ENCODE measurements around the gene RINL.

DNA sequence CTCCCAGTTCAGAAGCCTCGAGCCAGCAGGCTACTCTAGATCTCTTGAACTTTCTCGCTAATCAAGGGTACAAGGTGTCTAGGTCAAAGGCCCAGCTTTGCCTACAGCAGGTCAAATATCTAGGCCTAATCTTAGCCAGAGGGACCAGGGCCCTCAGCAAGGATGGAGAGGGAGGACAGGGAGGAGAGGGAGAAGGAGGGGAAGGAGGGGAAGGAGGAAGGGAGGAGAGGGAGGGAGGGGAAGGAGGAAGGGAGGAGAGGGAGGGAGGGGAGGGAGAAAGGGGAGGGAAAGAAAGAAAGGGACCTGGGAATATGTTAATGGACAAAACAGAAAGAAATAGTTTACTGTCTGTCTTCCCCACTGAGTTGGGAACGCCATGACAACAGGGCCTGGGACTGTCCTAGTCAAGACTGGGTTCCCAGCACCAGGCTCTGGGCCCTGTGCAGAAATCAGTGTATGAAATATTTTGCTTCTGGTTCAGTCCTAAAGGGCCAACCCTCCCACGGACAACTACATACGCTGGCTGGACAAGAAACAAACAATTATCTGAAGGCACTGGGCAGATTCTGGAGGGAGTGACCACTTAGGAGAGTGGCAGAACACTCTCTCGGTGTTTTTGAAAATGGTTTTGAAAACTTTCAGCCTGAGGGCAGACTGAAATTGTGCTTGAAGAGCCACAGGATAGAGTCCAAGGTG, 51.1 kb downstream of the RINL start:
- TF ChIP-seq EZH2 (IDR thresholded peaks at IDR 0.05; ENCODE audit: borderline replicate concordance, low read depth, low read length, poor library complexity, severe bottlenecking) = no peak
- TF ChIP-seq, protein P1, sequence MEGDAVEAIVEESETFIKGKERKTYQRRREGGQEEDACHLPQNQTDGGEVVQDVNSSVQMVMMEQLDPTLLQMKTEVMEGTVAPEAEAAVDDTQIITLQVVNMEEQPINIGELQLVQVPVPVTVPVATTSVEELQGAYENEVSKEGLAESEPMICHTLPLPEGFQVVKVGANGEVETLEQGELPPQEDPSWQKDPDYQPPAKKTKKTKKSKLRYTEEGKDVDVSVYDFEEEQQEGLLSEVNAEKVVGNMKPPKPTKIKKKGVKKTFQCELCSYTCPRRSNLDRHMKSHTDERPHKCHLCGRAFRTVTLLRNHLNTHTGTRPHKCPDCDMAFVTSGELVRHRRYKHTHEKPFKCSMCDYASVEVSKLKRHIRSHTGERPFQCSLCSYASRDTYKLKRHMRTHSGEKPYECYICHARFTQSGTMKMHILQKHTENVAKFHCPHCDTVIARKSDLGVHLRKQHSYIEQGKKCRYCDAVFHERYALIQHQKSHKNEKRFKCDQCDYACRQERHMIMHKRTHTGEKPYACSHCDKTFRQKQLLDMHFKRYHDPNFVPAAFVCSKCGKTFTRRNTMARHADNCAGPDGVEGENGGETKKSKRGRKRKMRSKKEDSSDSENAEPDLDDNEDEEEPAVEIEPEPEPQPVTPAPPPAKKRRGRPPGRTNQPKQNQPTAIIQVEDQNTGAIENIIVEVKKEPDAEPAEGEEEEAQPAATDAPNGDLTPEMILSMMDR (conservative IDR thresholded peaks at IDR 0.05; ENCODE audit: low read depth, low read length) = no peak

All from A673 (cell line).